Hepatocyte (in vitro differentiated cells): ENCODE measurements around the gene FMNL3.

ENCODE experiments used
- CTCF ChIP-seq: fragments of 200-600 bp; sonication (generic); IDR thresholded peaks from 2 replicates; pipeline ENCODE4 v1.5.1; 2016; ENCODE audit warnings: antibody characterized with exemption, mild to moderate bottlenecking; ENCODE audit not compliant: poor library complexity
- EZH2 ChIP-seq: fragments of 200-600 bp; sonication (generic); IDR thresholded peaks from 2 replicates; pipeline ENCODE4 v1.6.1; 2016; ENCODE audit warnings: antibody characterized with exemption, mild to moderate bottlenecking, borderline replicate concordance
- EZH2phosphoT487 ChIP-seq: fragments of 200-600 bp; sonication (generic); IDR thresholded peaks from one replicate; pipeline ENCODE4 v1.6.1; 2018; ENCODE audit warnings: antibody characterized with exemption, mild to moderate bottlenecking, low read depth, moderate library complexity; ENCODE audit not compliant: unreplicated experiment, severe bottlenecking

- no peak for TF ChIP-seq EZH2
- TF ChIP-seq CTCF, result no peak
- TF ChIP-seq EZH2phosphoT487, result no peak
Measured at GRCh38 chr12:49649445-49649844, 57.8 kb downstream of the FMNL3 start.
